HG02943 (cell line): Measurements from ENCODE around the gene DRAXIN.

ENCODE experiments used
- ATAC-seq: cut with Tn5 transposase; IDR thresholded peaks from one replicate; pipeline ENCODE4 v1.9.1; 2021; ENCODE audit warnings: mild to moderate bottlenecking, low read depth, moderate library complexity; ENCODE audit not compliant: unreplicated experiment

DRAXIN gene

GRCh38 chr1:11682799-11683198 lies 8.7 kb upstream of the DRAXIN start:
- ATAC-seq = no peak

DNA sequence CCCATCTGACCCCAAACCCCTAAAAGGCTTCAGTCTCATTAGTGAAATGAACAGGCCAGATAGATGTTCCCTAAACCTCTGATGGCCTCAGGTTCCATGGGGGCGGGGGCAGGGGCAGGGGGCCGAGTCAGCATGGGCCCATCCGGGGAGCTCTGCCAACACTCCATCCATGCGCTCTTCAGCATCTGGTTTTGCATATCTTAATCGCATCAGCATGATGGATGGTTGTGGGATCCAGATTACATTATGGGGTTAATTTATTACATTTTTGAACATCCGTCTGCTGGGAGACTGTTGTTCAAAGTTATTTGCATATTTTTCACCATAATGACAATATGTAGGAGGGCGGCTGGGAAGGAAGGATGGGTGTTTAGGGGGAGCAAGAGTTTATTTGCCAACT lies 7.4 kb upstream of the DRAXIN start:
- ATAC-seq = no peak

GRCh38 chr1:11685210-11685752 lies 6.2 kb upstream of the DRAXIN start:
- no peak for ATAC-seq

- ATAC-seq = no peak
These were observed 3.0 kb upstream of the DRAXIN start for GRCh38 chr1:11688506-11688905.

GRCh38 chr1:11690397-11691301 lies 861 bp upstream of the DRAXIN start:
- no peak for ATAC-seq

GRCh38 chr1:11691928-11692711 lies 610 bp downstream of the DRAXIN start:
- no peak for ATAC-seq

DNA sequence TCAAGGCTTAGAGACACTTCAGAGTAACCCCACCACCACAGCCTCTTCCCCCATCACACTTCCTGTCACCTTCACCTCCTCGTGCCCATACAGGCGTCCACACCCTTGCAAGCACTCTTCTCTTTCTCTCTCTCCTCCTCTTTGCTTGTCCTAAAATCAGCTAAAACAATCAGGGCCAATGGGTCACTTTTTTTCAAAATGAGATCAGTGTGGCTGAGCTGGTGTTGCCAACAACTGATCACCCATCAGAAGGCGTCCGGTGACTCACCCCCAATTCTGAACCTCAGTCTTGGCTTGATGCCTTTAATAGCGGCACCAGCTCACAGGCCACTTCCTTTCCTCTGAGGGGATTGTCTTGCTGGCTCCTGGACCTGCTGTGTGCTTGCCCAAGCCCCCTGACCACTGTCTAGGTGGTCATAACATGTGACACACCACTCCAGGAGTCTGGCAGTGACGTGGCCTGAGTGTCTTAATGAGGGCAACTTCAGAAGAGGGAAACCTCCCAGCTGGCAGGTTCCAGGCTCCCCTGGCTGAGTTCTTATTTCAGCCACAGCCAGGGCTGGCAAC lies 1.6 kb downstream of the DRAXIN start:
- no peak for ATAC-seq

DNA sequence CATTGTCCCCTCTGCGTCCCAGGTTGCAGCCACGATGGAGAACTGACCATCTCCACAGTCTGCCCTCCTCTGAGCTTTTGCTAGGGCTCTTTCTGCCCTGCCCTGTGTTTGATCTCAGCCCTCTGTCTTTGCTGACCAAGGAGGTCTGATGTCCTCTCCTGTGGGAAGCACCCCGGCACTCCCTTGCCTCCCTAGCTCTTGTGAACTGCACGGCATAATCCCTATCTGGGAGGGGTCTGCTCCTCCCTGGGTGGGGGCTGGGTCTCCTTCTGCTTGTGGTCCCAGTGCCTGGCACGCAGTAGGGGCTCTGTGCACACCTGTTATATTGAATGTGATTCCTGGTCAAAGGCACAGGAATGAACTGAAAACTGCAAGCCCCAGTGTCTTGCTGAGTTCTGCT lies 2.4 kb downstream of the DRAXIN start:
- ATAC-seq = no peak

DNA sequence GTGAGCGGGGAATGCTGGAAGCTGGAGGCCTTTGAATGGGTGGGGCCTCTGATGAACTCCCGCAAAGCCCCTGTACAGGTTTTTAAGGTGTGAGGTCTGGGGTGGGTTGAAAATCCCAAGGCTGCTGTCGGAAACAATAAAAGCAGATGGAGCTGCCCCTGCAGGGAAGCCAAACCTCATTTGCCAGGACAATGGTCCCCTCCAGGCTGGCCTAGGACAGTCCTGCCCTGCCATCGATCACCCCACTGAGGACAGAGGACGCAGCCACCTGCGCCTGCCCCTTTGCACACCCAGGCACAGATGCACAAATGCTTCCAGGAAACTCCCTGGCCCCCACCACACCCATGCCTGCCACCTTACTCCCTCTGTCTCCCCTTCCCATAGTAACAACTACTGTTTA lies 4.4 kb downstream of the DRAXIN start:
- no peak for ATAC-seq

- ATAC-seq = no peak
These were observed 5.8 kb downstream of the DRAXIN start for GRCh38 chr1:11697188-11697892.

- no peak for ATAC-seq
These were observed 6.3 kb downstream of the DRAXIN start for GRCh38 chr1:11697893-11698210.

DNA sequence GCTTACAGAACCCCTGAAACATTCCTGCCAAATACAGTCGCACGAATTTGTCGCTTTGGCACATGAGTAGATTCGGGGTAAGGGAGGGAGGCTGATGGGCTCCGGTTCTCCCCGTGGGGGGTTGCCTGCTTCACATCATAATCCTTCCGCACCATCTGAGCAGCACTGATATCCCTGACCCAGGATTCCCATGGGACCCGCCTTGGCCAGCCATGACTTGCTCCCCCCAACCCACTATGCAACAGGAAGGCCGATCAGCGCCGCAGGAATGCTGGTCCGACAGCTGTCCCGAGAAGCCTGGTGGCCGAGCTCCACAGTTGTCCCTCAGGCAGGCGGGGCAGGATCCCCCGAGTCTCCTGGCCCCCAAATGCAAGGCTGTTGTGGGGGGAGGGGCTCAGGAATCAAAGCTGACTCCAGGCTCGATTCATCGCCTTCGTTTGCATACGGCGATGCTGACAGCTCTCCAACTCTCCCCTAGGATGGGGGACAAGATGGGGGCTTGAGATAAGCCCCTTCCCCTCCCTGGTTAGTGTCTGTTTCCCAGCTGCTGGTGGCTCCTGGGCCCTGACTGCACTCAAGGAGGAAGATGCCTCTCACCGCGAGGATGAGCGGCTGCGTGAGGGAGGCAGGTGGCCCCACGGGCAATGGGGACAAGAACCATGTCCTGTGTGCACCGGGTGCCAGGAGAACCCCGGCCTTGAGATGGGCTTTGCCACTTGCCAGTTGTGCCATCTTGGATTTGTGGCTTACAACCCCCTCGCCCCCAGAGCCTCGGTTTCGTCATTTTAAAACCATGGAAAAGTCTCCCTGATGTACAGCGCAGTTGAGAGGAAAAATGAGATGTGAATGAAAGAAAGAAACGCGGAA lies 9.3 kb downstream of the DRAXIN start:
- no peak for ATAC-seq

GRCh38 chr1:11701551-11701961 lies 10.0 kb downstream of the DRAXIN start:
- no peak for ATAC-seq

- ATAC-seq = no peak
These were observed 10.7 kb downstream of the DRAXIN start for GRCh38 chr1:11701981-11702803.

- no peak for ATAC-seq
These were observed 12.1 kb downstream of the DRAXIN start for GRCh38 chr1:11703357-11704193.

DNA sequence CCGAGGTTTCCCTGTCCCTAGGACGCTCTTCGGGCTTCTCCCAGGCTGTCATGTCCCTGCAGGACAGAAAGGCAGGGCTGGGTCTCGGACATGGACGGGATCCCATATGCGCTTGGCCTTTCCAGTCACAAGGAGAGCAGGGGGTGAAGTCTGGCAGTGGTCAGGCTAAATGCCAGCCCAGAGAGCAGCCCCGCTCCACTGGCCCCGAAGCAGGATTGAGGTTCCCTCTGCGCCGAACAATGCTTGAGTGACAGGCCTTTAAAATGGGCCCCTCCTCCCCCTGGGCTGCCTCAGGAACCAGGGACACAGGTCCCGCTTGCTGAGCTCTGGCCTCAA lies 12.7 kb downstream of the DRAXIN start:
- no peak for ATAC-seq

DNA sequence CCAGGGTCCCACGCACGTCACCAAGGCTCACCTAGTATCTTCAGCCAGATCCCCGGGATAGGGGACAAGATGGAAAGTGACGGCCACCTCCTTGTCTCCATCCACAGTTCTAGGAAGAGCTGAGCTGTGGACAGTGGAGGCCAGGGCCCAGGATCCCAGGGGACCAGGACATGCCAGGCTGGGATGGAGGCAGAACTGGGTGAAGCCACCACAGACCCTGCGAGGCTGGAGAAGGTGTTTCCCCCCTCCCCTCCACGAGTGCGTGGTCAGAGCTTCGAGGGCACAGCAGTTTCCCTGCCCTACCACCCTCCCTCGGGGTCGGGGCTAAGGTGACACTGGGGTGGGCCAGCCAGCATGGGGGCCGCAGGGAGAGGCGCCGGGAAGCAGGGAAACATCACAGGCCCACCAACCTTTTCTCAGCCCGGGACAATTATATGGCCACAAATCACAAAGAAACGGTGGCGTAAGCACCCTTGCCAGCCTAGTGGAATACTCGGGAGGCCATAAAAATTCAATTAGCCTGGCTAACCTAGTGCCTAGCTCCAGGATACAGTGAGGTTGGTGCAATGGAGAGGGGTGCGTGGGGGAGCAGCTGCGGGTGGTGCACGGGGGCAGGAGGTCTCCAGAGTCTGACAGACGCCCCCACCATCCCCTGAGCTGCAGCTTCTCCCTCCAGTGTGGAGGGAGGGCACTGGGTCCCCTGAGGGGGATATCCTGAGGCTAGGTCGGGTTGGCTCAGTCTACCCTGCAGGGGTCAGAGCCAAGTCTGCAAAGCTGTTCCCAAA lies 13.4 kb downstream of the DRAXIN start:
- no peak for ATAC-seq
